RWPE2 (cell line): Measurements from ENCODE around the gene C22orf31.

Source experiments
- ATAC-seq: fragments of 200-7000 bp; cut with Tn5 transposase; 3 replicates; pipeline ENCODE4 v1.9.1; 2021; ENCODE audit warnings: low read depth
- DNase-seq: peaks from one replicate; pipeline ENCODE4 v3.0.0-alpha.2; 2020; ENCODE audit warnings: low spot score
- H3K27ac ChIP-seq: fragments of 450-650 bp; 2 replicates; pipeline ENCODE4 v1.5.1; 2017; ENCODE audit warnings: mild to moderate bottlenecking; ENCODE audit not compliant: poor library complexity, severe bottlenecking
- H3K27me3 ChIP-seq: fragments of 250-450 bp; sonication (Bioruptor Pico); 2 replicates; pipeline ENCODE4 v1.5.1; 2021; ENCODE audit warnings: mild to moderate bottlenecking, moderate library complexity; ENCODE audit not compliant: insufficient read depth, poor library complexity, severe bottlenecking
- H3K36me3 ChIP-seq: fragments of 250-450 bp; sonication (Bioruptor Pico); 2 replicates; pipeline ENCODE4 v1.5.1; 2020; ENCODE audit warnings: low read depth, mild to moderate bottlenecking, moderate library complexity
- H3K4me1 ChIP-seq: fragments of 250-450 bp; sonication (Bioruptor Pico); 2 replicates; pipeline ENCODE4 v1.5.1; 2021; ENCODE audit warnings: mild to moderate bottlenecking, moderate library complexity; ENCODE audit not compliant: insufficient read depth, poor library complexity, severe bottlenecking
- H3K4me3 ChIP-seq: fragments of 250-450 bp; sonication (Bioruptor Pico); 2 replicates; pipeline ENCODE4 v1.5.1; 2021; ENCODE audit warnings: mild to moderate bottlenecking, moderate library complexity; ENCODE audit not compliant: severe bottlenecking
- H3K9me3 ChIP-seq: fragments of 250-450 bp; sonication (Bioruptor Pico); 2 replicates; pipeline ENCODE4 v1.5.1; 2021; ENCODE audit warnings: mild to moderate bottlenecking, moderate library complexity; ENCODE audit not compliant: severe bottlenecking
- TF ChIP-seq, protein P1 (sequence below): fragments of 450-650 bp; IDR thresholded peaks from one replicate; pipeline ENCODE4 v1.5.1; 2017; ENCODE audit warnings: mild to moderate bottlenecking, moderate library complexity; ENCODE audit not compliant: poor library complexity, severe bottlenecking

C22orf31 gene

DNA sequence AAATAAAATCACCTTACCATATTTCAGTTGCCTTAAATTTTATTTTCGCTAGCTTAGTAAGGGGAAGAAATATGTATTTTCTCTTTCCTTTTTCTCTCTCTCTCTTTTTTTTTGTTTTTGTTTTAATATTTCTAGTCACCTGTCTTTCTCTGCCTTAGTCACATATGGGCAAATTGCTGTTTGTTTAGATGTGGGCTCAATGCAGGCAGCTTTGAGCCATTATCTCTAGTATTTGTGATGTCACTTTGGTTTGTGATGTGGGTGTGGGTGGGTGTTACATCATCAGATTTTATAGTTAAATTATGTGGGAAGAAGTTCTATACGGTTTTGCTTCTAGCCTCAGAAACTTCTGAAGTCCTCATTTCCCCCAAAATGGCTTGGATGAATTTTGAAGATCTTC, at the start of gene C22orf31:
Gene C22orf31, minus strand, starts transcription at position 59 of the 400 bp plus-strand sequence. Its CDS starts 39 bp downstream, at position 20.
- no peaks in the 10 kb centered on the region for H3K27me3 ChIP-seq
- no peaks in the 10 kb centered on the region for H3K36me3 ChIP-seq
- H3K4me3 ChIP-seq: no peak within 1 kb of the TSS
- H3K27ac ChIP-seq: no peak within 1 kb of the TSS
- TF ChIP-seq, protein P1, sequence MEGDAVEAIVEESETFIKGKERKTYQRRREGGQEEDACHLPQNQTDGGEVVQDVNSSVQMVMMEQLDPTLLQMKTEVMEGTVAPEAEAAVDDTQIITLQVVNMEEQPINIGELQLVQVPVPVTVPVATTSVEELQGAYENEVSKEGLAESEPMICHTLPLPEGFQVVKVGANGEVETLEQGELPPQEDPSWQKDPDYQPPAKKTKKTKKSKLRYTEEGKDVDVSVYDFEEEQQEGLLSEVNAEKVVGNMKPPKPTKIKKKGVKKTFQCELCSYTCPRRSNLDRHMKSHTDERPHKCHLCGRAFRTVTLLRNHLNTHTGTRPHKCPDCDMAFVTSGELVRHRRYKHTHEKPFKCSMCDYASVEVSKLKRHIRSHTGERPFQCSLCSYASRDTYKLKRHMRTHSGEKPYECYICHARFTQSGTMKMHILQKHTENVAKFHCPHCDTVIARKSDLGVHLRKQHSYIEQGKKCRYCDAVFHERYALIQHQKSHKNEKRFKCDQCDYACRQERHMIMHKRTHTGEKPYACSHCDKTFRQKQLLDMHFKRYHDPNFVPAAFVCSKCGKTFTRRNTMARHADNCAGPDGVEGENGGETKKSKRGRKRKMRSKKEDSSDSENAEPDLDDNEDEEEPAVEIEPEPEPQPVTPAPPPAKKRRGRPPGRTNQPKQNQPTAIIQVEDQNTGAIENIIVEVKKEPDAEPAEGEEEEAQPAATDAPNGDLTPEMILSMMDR: no peak
- ATAC-seq (no peak), DNase-seq (no peak)
- H3K9me3 ChIP-seq: peaks cover 2% of the 10 kb centered on the region
- no peaks in the 10 kb centered on the region for H3K4me1 ChIP-seq

GRCh38 chr22:29110946-29111345, 49.3 kb upstream of the C22orf31 start:
- TF ChIP-seq, protein P1: no peak
- H3K27me3 ChIP-seq: no peaks in the 10 kb centered on the region
- no peak for DNase-seq
- H3K36me3 ChIP-seq: no peaks in the 10 kb centered on the region
- H3K4me1 ChIP-seq: no peaks in the 10 kb centered on the region
- H3K27ac ChIP-seq: no peak overlapping the region
- no peaks in the 10 kb centered on the region for H3K9me3 ChIP-seq
- no peak for ATAC-seq
- no peak overlapping the region for H3K4me3 ChIP-seq

GRCh38 chr22:29109822-29110221, 48.2 kb upstream of the C22orf31 start:
- TF ChIP-seq, protein P1: no peak
- Histone ChIP-seq H3K4me1 (no peaks in the 10 kb centered on the region), H3K9me3 (no peaks in the 10 kb centered on the region), H3K4me3 (no peak overlapping the region), H3K36me3 (no peaks in the 10 kb centered on the region), H3K27me3 (no peaks in the 10 kb centered on the region), H3K27ac (no peak overlapping the region)
- ATAC-seq: no peak
- no peak for DNase-seq

DNA sequence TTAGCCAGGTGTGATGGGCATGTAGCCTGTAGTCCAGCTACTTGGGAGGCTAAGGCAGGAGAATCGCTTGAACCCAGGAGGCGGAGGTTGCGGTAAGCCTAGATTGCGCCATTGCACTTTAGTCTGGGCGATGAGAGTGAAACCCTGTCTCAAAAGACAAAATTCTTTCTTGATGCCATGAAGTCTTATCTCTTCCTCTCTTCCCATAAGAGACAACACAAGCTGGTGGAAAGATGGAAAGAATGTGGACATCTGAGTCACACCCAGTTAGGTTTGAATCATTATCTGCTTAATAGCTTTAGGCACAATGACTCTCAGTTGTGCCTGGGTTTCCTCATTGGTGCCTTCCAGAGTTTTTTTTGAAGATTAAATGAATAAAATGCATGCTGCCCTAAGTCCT, 46.5 kb upstream of the C22orf31 start:
- Histone ChIP-seq H3K4me3 (no peak overlapping the region), H3K27ac (no peak overlapping the region), H3K27me3 (no peaks in the 10 kb centered on the region), H3K36me3 (no peaks in the 10 kb centered on the region), H3K9me3 (no peaks in the 10 kb centered on the region), H3K4me1 (no peaks in the 10 kb centered on the region)
- DNase-seq (no peak), ATAC-seq (peak; percentile 90)
- TF ChIP-seq, protein P1: no peak

- H3K9me3 ChIP-seq: no peaks in the 10 kb centered on the region
- no peak overlapping the region for H3K4me3 ChIP-seq
- no peaks in the 10 kb centered on the region for H3K36me3 ChIP-seq
- no peaks in the 10 kb centered on the region for H3K27me3 ChIP-seq
- DNase-seq (no peak), ATAC-seq (no peak)
- TF ChIP-seq, protein P1: no peak
- H3K4me1 ChIP-seq: no peaks in the 10 kb centered on the region
- no peak overlapping the region for H3K27ac ChIP-seq
These were observed 45.2 kb upstream of the C22orf31 start for GRCh38 chr22:29106839-29107238.
